Sigmoid colon (tissue), 4 donors: ENCODE data around the gene CLIC4.

ENCODE experiments used
- CTCF ChIP-seq, 4 experiments: fragments of 450-650 bp in 3 of 4; fragments of 200-600 bp in 1 of 4; IDR thresholded peaks; one replicate each; pipeline ENCODE4 v1.5.1; 2016 to 2019; ENCODE audit warnings: antibody characterized with exemption in 4 of 4, mild to moderate bottlenecking in 3 of 4, moderate library complexity in 2 of 4
- EP300 ChIP-seq, 4 donors: sonication (generic); formaldehyde crosslinking; IDR thresholded peaks; one replicate each; pipeline ENCODE4 v1.6.1; 2017; ENCODE audit warnings: antibody characterized with exemption in 4 of 4
- POLR2A ChIP-seq, 2 donors: fragments of 450-650 bp; IDR thresholded peaks; one replicate each; pipeline ENCODE4 v1.6.1; 2016; ENCODE audit warnings: antibody characterized with exemption in 2 of 2, mild to moderate bottlenecking in 2 of 2, moderate library complexity in 2 of 2
- POLR2AphosphoS5 ChIP-seq, 4 donors: sonication (generic); formaldehyde crosslinking; IDR thresholded peaks; one replicate each; pipeline ENCODE4 v1.6.1; 2017; ENCODE audit warnings: antibody characterized with exemption in 4 of 4

- TF ChIP-seq POLR2A (IDR thresholded peaks at IDR 0.05) (no peak), CTCF (IDR thresholded peaks at IDR 0.05) (no peak), EP300 (IDR thresholded peaks at IDR 0.05) (no peak), POLR2AphosphoS5 (IDR thresholded peaks at IDR 0.05) (no peak)
Measured at GRCh38 chr1:24828887-24829192, 83.6 kb downstream of the CLIC4 start.
